Gastrocnemius medialis (tissue), 4 donors: ENCODE results near the gene RELT.
A peak's percentile ranks its signal among the peaks of the same experiment; 100 is the strongest.

Source experiments
- CTCF ChIP-seq, 5 experiments: fragments of 450-650 bp in 3 of 5; fragments of 200-600 bp in 2 of 5; sonication (generic) in 2 of 5; IDR thresholded peaks in 4 of 5; conservative IDR thresholded peaks in 1 of 5; 1 replicate in 4 of 5; 2 replicates in 1 of 5; pipeline ENCODE4 v1.5.1; 2016 to 2019; ENCODE audit warnings: antibody characterized with exemption in 5 of 5, mild to moderate bottlenecking in 3 of 5, moderate library complexity in 3 of 5
- POLR2A ChIP-seq, 2 donors: fragments of 450-650 bp; IDR thresholded peaks; one replicate each; pipeline ENCODE4 v1.6.1; 2017; ENCODE audit warnings: antibody characterized with exemption in 2 of 2, mild to moderate bottlenecking in 2 of 2, moderate library complexity in 2 of 2

DNA sequence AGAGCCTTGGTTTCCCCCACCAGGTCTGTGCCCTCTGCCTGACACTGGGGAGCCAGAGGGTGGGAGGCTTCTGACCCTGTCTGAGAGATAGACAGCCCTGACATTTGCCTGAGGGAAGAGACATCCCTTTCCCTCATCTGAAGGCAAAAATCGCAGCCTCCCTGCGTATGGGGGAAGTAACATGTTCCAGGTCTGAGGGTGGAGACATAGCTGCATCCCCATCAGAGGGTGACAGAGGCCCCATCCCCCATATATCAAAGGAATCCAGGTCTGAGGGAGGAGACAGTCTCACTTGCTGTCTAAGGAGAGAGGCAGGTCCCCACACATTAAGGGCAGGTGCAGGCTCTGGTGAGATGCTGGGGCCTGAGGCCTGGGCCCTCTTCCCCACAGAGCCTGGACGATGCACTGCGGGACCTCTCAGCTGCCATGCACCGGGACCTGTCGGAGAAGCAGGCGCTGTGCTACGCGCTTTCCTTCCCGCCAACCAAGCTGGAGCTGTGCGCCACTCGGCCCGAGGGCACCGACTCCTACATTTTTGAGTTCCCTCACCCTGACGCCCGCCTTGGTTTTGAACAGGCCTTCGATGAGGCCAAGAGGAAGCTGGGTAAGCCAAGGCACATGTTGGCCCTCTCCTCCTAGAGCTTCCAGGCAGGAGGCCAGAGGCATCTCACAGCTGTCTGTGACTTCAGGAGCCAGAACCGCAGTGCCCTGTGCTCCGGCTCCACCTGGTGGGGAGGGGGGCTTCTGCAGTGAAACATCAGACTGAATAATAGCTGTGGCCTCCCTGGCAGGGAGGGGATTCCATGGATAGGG, 16.1 kb upstream of the RELT start:
- TF ChIP-seq CTCF (IDR thresholded peaks at IDR 0.05 in 4 of 5, conservative IDR thresholded peaks at IDR 0.05 in 1 of 5) (peak in 4 of 5 experiments; percentile 11 to 44 (median 43)), POLR2A (IDR thresholded peaks at IDR 0.05) (no peak)
